SH-SY5Y (cell line): ENCODE results near the gene SLC35F1.

Experiments used
- GATA2 ChIP-seq: IDR thresholded peaks from 2 replicates; pipeline ENCODE4 v1.6.1; 2011; ENCODE audit warnings: mild to moderate bottlenecking, low read depth, low read length
- GATA3 ChIP-seq: IDR thresholded peaks from 2 replicates; pipeline ENCODE4 v1.6.1; 2011; ENCODE audit warnings: low read depth, mild to moderate bottlenecking, low read length, moderate library complexity

- TF ChIP-seq GATA2 (no peak), GATA3 (no peak)
Measured at GRCh38 chr6:117956386-117956785, 49.3 kb downstream of the SLC35F1 start.
